Hematopoietic multipotent progenitor cell (in vitro differentiated cells): Measurements from ENCODE around the gene ZNF787. TPM values are rescaled to one million over a fixed set of nuclear protein-coding genes. Genes with fewer than 3 reads are reported as not detected.
A peak's percentile ranks its signal among the peaks of the same experiment; 100 is the strongest.

Experiments used
- DNase-seq, 3 donors: peaks; one replicate each; pipeline ENCODE4 v3.0.0-alpha.2; 2011 to 2015; ENCODE audit warnings: low read depth in 2 of 3, low spot score in 2 of 3
- total RNA-seq: library from RNA; depleted of rRNA; stranded (reverse); fragments of >200 nt; gene quantifications from one replicate; pipeline ENCODE4 v1.2.3, GENCODE V29; 2012

The ZNF787 gene
- total RNA-seq, 1 donor, result 40.1 TPM

DNA sequence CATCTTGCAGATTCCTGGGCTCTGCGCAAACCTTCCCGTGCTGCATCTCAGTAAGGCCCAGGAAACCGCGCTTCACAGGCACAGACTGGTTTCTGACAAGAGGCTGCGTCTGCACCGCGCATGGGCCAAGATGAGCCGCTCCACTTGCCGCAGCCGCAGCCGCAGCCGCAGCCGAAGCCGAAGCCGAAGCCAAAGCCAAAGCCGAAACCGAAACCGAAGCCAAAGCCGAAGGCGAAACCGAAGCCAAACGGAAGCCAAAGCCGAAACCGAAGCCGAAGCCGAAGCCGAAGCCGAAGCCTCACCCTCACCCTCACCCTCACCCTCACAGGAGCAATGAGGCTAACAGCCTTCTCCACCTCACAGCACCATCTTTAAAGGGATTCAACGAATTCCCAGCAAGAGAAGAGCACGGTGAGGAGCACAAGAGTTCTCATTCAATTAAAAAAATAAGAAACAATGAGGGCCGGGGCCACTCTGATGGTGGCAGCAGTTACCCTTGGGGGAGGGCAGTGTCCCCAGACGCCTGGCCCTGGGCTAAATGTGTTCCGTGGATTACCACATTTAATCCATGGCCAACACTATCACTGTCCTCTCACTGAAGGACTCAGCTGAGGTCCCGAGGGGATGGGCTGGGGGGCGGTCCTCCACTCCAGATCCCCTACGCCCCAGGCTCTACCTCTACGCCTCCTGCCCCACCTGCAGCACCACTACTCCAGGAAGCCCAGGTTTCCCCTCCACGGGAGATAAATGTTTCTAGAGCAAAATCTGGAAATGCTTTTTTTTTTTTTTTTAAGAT, 29.1 kb downstream of the ZNF787 start:
- DNase-seq, result no peak

GRCh38 chr19:56091066-56091490, 30.0 kb downstream of the ZNF787 start:
- DNase-seq, result no peak

GRCh38 chr19:56089344-56089743, 31.8 kb downstream of the ZNF787 start:
- DNase-seq, result no peak

DNA sequence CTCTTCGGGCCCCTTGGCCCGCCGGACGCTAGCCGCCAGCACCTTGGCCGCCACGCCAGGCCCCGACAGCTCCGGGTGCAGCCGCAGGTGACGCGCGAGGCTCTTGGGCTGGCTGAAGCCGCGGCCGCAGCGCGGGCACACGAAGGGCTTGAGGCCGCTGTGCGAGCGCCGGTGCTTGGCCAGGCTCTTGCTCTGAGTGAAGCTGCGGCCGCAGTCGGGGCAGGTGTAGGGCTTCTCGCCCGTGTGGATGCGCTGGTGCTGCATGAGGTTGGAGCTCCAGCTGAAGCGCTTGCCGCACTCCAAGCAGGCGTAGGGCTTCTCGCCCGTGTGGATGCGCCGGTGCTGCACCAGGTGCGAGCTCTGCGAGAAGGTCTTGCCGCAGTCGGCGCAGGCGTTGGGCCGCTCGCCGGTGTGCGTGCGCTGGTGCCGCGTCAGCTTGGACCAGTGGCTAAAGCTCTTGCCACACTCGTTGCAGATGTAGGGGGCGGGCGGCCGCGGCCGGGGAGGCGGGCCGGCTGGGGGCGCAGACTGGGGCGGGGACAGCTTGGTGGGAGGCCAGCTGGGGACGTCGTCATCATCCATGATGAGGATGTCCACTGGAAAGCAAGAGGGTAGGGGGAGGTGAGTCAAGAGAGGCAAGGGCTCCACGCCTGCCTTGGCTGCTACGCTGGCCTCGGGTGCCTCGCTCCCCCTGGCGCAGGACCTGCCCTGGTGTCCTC, 32.4 kb downstream of the ZNF787 start:
- no peak for DNase-seq

- no peak for DNase-seq
These were observed 33.2 kb downstream of the ZNF787 start for GRCh38 chr19:56087647-56088496.

- no peak for DNase-seq
These were observed 34.2 kb downstream of the ZNF787 start for GRCh38 chr19:56086671-56087430.

DNA sequence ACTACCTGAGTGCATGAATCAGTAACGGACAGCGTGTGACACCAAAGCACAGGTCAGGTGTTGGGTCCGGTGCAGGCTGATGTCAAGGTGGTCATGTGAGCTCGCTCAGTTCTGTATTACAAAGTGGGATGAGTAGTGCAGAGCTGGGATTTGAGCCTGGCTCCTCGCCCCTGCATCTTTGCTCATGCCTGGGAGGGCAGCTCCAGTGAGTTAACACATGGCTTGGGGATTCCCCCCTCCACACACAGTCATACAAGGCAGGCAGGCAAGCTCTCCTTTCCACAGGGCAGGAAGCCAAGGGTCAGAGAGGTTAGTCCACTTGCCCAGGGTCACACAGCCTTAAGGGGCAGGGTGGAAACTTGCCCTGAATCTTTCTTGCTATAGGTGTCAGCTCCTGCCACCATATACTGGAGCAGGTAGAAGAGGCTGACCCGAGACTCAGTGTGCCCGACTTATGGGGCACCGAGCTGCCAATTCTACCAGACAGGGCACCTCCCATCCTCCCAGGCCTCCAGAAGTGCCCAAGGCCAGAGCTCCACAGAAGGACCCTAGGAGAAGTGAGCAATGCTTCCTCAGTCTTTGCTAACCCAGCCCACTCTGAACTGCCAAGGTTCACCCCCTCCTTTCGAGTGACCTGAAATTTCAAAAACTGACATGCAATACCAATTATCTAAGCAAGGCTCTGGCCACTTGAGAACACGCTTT, 35.4 kb downstream of the ZNF787 start:
- no peak for DNase-seq

DNA sequence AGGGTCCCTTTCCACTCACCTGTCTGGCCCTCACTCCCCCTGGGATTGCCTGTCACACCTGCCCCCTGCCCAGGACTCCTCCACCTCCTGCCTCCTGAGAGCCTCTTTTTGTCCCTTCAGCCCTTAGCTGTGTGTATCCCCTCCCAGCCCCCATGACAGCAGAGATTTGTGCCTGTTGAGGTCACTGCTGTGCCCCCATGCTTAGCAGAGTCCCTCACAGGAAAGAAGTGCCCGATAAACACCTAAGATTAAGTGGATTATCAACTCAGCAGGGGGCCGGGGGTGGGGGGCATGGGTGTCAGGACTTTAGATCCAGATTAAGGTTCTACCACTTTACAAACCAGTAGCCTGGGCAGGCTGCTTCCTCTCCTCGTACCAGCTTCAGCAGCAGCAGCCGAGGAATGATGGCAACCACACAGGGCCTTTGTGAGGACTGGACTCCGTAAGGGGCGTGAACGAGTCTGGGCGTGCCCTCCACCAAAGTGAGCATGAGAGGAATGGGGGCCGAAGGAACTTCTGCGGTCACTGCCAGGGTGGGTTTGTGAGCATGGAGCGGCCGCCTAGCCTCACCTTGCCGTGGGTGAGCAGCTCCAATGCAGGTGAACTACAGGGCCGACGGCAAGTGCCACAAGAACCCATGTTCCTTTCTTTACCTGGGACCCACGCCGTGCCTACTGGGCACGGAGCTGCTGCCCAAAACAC, 36.1 kb downstream of the ZNF787 start:
- no peak for DNase-seq

DNA sequence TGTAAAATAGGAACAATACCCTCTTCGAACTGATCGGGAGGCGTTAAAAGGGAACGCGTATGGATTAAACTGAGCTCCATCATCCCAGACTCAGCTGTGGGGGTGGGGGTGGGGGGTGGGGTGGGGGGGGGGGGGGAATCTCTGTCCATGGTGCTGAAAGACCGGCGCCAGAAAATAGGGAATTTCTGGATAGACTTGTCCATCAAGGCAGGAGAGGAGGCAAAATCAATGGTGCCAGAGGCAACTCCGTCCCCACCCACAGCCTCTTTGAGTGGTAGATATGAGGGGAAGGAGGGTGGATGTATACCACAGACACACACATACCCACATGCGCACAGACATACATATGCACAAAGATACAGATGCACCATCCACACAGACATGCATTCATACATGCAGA, 37.4 kb downstream of the ZNF787 start:
- DNase-seq, result no peak

DNA sequence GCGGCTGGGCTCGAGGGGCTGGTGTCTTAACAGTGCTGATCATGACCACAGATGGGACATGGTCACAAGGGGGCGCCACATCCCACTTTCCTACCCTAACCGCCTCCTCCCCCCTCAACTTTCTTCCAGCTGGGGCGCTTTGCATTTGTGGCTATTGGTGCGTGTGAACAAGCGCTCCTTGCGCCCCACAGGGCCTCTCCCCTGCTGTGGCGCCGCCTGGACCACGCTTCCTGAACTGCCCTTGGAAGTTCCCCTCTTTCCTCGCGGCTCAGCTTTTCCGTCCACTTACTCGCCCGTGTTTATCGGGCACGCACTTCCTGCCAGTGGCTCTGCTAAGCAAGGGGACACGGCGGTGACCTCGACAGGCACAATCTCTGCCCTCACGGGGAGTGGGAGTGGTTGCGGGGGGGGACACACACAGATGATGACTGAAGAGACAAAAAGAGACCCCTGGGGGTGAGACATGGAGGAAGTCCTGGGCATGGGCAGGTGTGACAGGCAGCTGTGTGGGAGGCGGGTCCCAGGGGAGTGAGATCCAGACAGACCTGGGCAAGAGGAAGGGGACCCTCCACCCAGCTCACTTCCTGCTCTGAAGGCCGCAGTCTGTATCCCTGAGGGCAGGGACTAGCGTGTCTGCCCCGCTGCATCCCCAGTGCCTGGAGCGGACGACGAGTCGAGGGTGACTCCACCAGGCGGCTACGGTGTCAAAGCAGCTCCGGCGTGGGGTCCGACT, 40.3 kb downstream of the ZNF787 start:
- peak; percentile 36 to 82 (median 81) for DNase-seq

- DNase-seq, result no peak
These were observed 41.5 kb downstream of the ZNF787 start for GRCh38 chr19:56079609-56080008.

DNA sequence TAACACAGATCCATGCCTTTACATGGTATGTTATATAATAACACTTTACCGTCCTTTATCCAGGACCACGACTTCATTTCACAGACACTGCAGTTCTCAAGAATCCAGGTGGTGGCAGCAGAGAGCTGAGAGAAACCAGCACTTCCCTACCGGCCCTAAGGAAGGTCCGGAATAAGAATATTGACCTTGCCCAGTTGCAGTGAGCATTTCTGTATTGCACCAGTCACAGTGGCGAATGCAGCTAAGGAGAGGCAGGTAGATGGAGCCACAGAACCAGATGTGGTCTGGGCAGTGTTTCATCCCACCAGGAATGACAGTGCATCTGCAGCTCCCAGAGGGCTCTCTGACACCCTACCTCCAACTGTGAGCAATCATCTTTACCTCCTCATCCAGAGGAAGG, 44.6 kb downstream of the ZNF787 start:
- peak in 2 of 3 donors; percentile 35 to 60 for DNase-seq

DNA sequence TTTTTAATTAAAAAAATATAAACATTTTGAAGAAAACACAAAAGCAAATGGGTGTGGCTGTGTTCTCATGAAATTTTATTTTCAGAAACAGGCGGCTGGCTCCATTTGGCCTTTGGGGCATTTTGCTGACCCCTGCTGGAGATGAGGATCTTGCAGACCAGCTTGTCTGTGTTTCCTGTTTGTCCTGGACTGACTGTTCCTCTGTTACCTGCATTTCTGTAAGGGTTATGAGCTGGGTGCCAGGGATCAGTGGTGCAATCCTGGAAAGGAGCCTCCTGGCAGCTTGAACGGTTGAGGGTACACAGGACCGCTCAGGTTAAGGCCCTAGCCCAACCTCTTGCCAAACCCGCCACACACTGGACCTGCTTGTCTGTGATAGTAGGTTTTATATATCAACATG, 49.9 kb downstream of the ZNF787 start:
- DNase-seq, result peak in 1 of 3 donors; percentile 15

DNA sequence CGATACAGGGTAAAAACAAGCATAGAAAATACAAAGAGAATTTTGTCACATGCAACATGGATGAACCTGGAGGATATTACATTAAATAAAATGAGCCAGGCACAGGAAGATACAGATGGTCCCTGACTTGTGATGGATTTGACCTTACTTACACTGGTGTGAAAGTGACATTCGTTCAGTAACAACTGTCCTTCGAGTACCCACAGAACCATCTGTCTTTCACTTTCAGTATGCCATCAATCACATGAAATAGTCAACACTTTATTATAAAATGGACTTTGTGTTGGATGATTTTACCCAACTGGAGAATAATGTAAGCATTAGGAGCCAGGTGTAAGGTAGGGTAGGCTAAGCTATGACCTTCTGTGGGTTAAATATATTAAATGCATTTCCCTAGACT, 51.5 kb downstream of the ZNF787 start:
- DNase-seq, result no peak

- peak; percentile 41 to 74 (median 70) for DNase-seq
These were observed 54.7 kb downstream of the ZNF787 start for GRCh38 chr19:56066152-56067023.

- DNase-seq, result no peak
These were observed 67.5 kb downstream of the ZNF787 start for GRCh38 chr19:56053596-56053995.
